D341Med (cell line): ENCODE results near the gene DBP.
A peak's percentile ranks its signal among the peaks of the same experiment; 100 is the strongest.

Experiments used
- DNase-seq: peaks from one replicate; pipeline ENCODE4 v3.0.0; 2012; ENCODE audit warnings: low spot score

The DBP gene

GRCh38 chr19:48627201-48627864 lies 9.8 kb downstream of the DBP start:
- no peak for DNase-seq

- DNase-seq = no peak
Measured at GRCh38 chr19:48625891-48626327, 11.3 kb downstream of the DBP start.

GRCh38 chr19:48624791-48625723 lies 12.1 kb downstream of the DBP start:
- DNase-seq = no peak

- DNase-seq = peak; percentile 96
Measured at GRCh38 chr19:48624067-48624594, 13.0 kb downstream of the DBP start.

- DNase-seq = no peak
Measured at GRCh38 chr19:48623556-48624066, 13.6 kb downstream of the DBP start.

- no peak for DNase-seq
Measured at GRCh38 chr19:48619692-48620585, 17.2 kb downstream of the DBP start.

GRCh38 chr19:48618916-48619691 lies 18.1 kb downstream of the DBP start, which contains the start of the genes RPL18 and SPHK2:
Gene RPL18, minus strand, starts transcription at chr19:48619178. Its CDS starts 35 bp downstream, at chr19:48619143.
Gene SPHK2, plus strand, starts transcription at chr19:48619506. Its CDS starts 1,009 bp downstream, at chr19:48620515.
- peak; percentile 95 for DNase-seq

GRCh38 chr19:48618278-48618915 lies 18.8 kb downstream of the DBP start:
- no peak for DNase-seq

GRCh38 chr19:48617146-48617937 lies 19.8 kb downstream of the DBP start:
- no peak for DNase-seq

- no peak for DNase-seq
Measured at GRCh38 chr19:48616491-48617056, 20.6 kb downstream of the DBP start.

GRCh38 chr19:48616041-48616436 lies 21.1 kb downstream of the DBP start:
- DNase-seq = no peak

GRCh38 chr19:48615231-48616040 lies 21.7 kb downstream of the DBP start:
- no peak for DNase-seq

- DNase-seq = peak; percentile 47
Measured at GRCh38 chr19:48614436-48615230, 22.5 kb downstream of the DBP start, which contains the start of gene FAM83E. Gene FAM83E, minus strand, starts transcription at chr19:48615076. Its CDS starts 1,704 bp downstream, at chr19:48613372.

GRCh38 chr19:48613852-48614435 lies 23.2 kb downstream of the DBP start:
- peak; percentile 53 for DNase-seq

- DNase-seq = peak; percentile 52
Measured at GRCh38 chr19:48613024-48613851, 23.9 kb downstream of the DBP start.

GRCh38 chr19:48611872-48612271 lies 25.3 kb downstream of the DBP start:
- DNase-seq = no peak
